GM21723 (cell line): ENCODE data around the gene GNB1L.

Source experiments
- ATAC-seq: cut with Tn5 transposase; IDR thresholded peaks from one replicate; pipeline ENCODE4 v1.9.1; 2021; ENCODE audit warnings: mild to moderate bottlenecking, moderate library complexity; ENCODE audit not compliant: unreplicated experiment

Gene GNB1L

DNA sequence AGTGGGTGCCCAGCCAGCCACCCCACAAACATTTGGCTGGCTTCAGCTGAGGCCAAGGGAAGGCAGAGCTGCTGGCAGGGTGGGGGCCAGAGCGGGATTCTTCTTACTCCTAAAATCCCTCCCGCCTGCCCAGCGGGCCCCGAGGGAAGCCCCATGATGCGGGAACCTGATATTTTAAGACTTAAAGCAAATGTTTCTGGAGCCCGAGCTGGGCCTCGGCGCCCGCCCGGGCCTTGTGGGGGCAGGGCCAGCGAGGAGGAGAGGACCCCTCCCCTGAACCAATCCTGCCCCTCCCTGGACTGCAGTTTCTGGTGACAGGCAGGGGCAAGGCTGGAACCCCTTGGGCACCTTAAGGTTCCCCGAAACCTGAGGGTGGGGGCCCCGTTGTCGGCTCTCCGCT lies 114.1 kb downstream of the GNB1L start:
- no peak for ATAC-seq

DNA sequence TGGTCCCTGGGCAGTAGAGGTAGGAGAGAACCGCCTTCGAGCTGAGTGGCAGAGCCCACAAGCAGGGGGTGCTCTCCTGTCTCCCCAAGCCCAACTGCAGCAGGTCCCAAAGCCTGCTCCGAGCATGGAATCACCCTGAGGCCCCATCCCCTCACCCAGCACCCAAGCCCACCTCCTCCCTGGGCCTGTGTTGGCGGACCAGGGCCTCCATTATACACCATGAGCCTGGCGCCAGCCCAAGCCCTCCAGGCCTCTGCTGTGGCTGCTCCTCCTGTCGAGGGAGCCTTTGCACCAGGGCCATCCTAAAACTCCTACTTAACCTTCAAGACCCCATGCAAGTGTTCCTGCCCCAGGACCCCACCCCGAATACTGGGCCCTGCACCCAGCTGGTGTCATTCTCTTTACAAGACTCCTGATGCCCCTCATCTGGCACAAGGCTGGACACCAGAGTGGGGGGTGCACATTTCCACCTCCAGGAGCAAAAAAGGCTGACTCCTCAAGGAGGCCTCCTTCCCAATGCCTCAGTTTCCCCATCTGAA lies 114.7 kb downstream of the GNB1L start:
- no peak for ATAC-seq

DNA sequence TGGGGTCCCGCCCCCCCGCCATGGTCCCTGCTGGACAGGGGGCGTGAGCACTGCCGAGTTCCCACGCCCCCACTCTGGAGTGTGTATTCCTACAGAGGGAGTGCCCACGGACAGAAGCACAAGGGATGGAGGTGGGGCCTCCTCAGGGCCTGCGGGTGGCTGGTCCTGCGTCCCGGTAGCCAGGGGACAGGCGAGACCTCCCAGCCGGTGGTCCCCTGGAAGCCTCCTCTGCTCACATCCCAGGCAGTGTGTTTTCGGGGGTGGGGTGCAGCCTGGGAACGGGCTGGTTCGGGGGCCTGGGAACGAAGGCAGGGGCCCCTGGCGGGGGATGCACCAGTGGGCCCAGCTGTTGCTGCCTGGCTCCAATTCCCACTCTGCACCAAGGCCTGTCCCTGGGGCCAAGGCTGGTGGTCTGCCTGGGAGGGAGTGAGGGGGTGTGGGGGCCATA lies 115.2 kb downstream of the GNB1L start:
- ATAC-seq: no peak

DNA sequence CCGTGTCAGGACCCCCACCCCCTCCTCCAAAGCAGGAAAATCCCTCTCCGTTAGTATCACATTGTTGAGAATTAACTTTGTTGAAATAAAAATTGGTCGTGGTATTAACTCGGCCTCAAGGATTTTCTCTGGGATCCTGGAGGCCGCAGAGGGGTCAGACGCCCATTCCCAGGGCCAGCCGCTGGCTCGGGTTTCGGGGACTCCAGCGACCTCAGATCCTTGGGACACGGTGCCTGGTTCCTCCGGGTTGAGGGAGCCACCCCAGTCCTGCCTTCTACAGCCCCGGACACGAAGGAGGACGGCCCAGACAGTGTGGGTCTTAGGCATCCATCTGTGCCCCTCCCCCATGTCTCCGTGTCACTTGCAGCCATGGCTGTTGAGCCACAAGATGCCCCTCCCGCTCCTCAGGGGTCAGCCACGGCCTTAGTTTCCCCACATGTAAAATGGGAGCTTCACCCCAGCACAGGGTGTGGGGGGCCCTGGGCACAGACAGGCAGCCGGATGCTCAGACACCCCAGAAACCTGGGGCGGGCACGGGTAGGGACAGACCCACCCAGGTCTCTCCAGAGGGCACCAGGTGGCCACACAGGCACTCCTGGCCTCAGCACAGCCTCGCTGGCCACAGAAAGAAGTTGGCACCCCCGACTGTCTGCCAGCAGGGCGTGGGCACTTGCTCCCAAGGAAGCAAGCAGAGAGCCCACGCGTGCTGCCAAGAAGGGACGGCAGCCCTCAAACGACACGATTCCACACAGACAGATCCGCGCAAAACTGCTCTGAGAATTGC lies 115.8 kb downstream of the GNB1L start:
- no peak for ATAC-seq

DNA sequence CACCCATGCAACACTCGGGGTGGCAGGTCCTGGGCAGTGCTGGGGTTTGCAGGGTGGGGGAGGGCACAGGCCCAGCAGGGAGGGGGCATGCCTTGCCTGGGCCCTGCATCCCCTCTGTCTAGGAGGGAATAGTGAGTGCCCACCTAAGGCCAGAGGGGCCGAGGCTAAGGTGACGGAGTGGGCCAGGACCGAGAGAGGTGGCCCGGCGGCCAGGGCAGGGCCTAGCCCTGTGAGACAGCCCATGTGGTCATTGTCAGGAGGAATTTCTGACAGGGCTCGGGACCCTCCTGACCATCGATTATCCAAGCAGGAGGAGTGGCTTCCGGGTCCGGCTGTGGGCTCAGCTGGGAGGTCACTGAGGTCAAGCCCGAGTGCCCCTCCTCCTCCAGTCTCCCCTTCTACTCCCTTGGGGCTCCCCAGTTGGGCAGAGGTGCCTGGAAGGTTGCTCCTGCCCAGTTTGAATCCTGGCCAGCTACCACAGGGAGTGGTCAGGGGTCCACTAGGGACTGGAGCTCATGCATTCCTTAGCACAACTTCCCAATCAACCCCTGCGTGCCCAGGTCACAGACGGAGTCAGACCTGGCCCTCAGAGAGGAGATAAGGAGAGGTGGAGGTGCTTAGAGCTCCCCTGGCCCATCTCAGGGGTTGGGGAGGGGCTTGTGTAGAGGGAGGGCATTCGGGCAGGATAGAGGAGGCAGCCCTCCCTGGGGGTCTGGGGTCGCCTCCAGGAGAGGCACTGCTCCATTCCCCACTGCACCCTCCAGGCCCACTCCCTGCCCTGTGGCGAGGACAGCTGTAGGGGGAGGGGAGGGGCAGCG lies 116.6 kb downstream of the GNB1L start:
- no peak for ATAC-seq

DNA sequence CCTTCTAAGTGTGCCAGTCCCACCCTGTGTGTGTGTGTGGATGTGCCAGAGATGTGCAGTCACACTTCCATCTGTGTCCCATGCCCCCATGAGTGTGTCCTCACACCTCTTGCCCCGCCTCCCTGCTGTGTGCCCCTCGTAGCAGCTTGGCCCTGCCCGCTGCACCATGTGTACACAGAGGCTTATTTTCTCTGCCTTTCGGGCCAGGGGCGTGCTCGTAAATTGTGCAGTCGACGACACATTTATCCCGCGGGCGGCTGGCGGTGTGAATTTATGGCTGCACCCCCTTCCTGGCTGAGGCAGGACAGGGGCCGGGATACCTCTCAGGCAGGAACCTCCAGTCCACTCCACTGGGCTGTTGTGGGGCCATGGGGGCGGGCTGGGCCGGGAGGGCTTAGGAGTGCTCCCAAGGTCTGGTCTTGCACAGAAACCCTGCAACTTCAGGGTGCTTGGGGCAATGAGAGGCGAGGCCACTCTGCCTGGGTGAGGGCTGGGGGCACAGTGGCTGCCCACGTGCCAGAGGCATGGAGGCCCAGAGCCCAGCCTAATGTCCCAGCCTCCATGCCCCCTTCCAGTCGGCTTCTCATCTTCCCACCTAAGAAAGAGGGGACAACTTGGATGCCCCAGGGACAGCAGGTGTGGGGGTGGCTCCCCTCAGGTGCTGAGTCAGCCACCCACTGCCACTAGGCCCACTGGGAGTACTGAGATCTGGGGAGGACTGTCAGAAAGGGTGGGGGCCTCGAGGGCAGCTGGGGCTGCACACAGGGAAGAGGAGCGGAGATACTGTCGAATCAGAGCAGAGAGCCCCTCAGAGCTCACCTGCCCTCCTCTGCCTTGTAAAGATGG lies 118.8 kb downstream of the GNB1L start:
- ATAC-seq: no peak

DNA sequence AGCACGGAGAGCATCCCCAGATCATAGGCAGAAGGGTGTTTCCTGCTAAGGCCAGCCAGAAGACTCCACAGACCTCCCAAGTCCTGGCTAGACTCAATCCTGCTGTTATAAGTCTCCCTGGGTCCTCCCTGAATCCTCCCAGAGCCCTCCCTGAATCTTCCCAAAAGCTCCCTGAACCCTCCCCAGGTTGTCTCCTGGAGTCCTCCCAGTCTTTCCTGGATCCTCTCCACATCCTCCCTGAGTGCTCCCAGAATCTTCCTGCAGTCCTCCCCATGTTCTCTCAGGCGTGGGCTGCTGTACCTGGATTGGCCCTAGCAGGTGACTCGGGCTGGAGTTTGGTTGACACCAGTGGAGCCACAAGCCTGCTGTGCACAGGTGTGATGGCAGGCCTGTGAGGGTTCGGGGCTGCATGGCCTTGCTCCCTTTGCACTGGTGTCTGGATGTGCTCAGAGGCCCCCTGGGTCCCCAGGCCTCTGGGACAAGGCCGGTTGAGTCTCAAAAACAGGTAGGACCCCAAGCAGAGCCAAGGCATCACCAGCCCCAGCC lies 119.8 kb downstream of the GNB1L start:
- ATAC-seq: no peak

DNA sequence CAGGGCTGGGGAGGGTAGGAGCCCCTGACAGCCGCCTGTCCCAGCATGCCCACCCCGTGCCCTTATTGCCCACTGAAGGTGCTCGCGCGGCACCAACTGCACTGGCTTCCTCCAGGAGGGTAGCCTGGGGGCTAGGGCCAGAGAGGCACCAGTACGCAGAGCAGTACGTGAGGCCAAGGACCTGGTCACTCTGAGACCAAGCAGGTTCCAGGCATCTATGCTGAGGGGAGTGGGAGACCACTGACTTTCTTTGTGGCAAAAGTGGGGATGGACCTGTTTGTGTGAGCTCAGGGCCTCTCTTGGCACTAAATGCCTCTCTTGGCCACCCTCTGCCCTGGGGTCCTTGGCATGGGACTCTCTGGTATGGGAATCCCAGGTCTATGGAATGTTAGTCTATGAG lies 120.5 kb downstream of the GNB1L start:
- ATAC-seq: no peak

DNA sequence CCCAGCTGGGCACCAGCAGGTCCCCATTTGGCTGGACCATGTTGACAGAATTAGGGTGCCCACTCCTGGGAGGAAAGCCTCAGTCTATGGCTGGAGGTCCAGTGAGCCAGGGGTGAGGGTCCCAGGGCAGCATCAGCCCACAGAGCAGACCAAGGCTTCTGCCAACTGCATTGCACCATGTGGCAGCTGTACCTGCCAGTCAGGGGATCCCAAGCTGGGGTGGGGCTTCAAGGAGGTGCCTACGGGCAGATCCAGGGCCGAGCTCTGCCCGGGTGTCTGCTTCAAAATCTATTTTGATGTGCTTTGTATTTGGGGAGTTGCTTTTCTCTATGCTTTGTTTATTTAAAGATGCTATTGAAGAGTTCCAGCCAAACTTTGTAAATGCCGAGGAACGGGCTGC lies 120.9 kb downstream of the GNB1L start:
- no peak for ATAC-seq
